Measurements from ENCODE around the gene SEZ6L.

- TF ChIP-seq POLR2A (IDR thresholded peaks at IDR 0.05) = no peak
- no peak for TF ChIP-seq CTCF (IDR thresholded peaks at IDR 0.05 in 8 of 11, conservative IDR thresholded peaks at IDR 0.05 in 3 of 11)
- no peak for TF ChIP-seq POLR2AphosphoS5 (IDR thresholded peaks at IDR 0.05)
These were observed 129.5 kb downstream of the SEZ6L start for GRCh38 chr22:26298605-26299310.

Measured in spleen (tissue), 7 donors.